Subcutaneous abdominal adipose tissue (tissue), 5 donors: Measurements from ENCODE around the gene GLIS2.

Source experiments
- H3K27ac ChIP-seq: one replicate; pipeline ENCODE4 v1.7.0; 2013; ENCODE audit warnings: low read depth, mild to moderate bottlenecking, inconsistent platforms, low read length, moderate library complexity
- H3K27me3 ChIP-seq, 5 donors: one replicate each; pipeline ENCODE4 v1.7.0; 2013; ENCODE audit warnings: low read length in 5 of 5, inconsistent platforms in 1 of 5; ENCODE audit not compliant: control insufficient read depth in 5 of 5, insufficient read depth in 4 of 5
- H3K36me3 ChIP-seq, 5 donors: one replicate each; pipeline ENCODE4 v1.7.0; 2013; ENCODE audit warnings: low read length in 5 of 5; ENCODE audit not compliant: control insufficient read depth in 5 of 5, insufficient read depth in 5 of 5
- H3K4me1 ChIP-seq, 5 donors: one replicate each; pipeline ENCODE4 v1.7.0; 2013; ENCODE audit warnings: low read length in 5 of 5, mild to moderate bottlenecking in 3 of 5, moderate library complexity in 1 of 5; ENCODE audit not compliant: control insufficient read depth in 5 of 5, insufficient read depth in 5 of 5
- H3K4me3 ChIP-seq, 5 donors: one replicate each; pipeline ENCODE4 v1.7.0; 2013; ENCODE audit warnings: low read length in 5 of 5, low read depth in 1 of 5
- H3K9ac ChIP-seq, 5 donors: one replicate each; pipeline ENCODE4 v1.7.0; 2013; ENCODE audit warnings: low read length in 5 of 5, mild to moderate bottlenecking in 4 of 5, moderate library complexity in 3 of 5
- H3K9me3 ChIP-seq, 5 donors: one replicate each; pipeline ENCODE4 v1.7.0; 2013; ENCODE audit warnings: low read length in 5 of 5; ENCODE audit not compliant: control insufficient read depth in 5 of 5
- donor health status: healthy.
- donor health status: healthy.
- donor health status: healthy.
- donor health status: healthy.
- donor health status: healthy.

The GLIS2 gene

DNA sequence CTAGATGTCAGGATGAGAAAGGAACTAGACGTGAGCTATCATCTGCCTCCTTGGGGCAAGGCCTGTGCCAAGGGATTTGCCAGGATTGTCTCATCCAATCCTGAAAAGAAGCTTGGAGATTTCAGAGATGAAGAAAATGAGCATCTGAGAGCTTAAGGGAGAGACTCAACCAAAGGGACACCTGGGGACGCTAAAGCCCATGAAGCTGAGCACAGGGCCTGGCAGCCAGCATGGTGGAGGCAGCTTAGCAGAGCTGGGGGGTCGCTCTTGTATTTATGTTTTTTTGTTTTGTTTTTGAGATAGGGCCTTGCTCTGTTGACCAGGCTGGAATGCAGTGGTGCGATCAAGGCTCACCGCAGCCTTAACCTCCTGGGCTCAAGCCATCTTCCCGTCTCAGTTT is 18.4 kb upstream of the GLIS2 start:
- H3K27ac ChIP-seq = no peak overlapping the region
- H3K36me3 ChIP-seq = no peaks in the 10 kb centered on the region
- no peak overlapping the region for H3K4me3 ChIP-seq
- peaks cover 0 to 2% (median 0%) of the 10 kb centered on the region in 5 donors for H3K27me3 ChIP-seq
- no peaks in the 10 kb centered on the region for H3K9me3 ChIP-seq
- H3K4me1 ChIP-seq = peaks cover 6 to 25% (median 21%) of the 10 kb centered on the region in 5 donors
- H3K9ac ChIP-seq = no peak overlapping the region

DNA sequence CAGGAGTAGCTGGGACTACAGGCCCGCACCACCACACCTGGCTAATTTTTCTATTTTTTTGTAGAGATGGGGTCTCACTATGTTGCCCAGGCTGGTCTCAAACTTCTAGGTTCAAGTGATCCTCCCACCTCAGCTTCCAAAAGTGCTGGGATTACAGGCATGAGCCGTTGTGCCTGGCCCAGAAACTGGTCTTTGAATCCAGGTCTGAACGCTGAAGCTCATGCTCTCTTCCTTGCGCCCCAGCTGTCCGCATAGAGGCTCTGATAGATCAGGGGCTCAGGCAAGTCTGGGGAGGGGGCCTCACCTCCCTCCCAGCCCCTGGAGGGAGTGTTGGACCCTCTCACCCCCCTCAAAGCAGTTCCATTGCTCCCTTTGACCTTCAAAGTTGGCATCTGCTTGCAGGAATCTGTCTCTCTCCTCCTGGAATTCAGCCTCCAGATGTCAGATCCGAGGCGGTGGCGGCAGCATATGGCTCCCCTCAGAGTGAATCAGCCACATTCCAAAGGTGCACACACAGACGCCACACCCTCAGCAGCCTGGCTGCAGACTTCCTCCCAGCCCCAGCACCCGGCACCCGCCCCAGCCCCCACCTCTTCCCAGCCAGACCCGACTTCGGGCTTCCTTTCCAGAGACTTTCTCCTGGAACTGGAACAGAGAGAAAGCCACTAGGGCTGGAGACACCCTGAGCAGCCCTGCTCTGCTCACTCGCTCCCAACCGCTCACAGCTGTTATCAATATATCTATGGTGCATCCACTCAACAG is 16.9 kb upstream of the GLIS2 start:
- H3K36me3 ChIP-seq = no peaks in the 10 kb centered on the region
- peak overlapping the region in 1 of 5 donors; percentile 35 for H3K9ac ChIP-seq
- H3K27me3 ChIP-seq = peaks cover 0 to 2% (median 0%) of the 10 kb centered on the region in 5 donors
- no peak overlapping the region for H3K4me3 ChIP-seq
- H3K9me3 ChIP-seq = no peaks in the 10 kb centered on the region
- H3K4me1 ChIP-seq = peaks cover 2 to 14% (median 13%) of the 10 kb centered on the region in 5 donors
- H3K27ac ChIP-seq = no peak overlapping the region

DNA sequence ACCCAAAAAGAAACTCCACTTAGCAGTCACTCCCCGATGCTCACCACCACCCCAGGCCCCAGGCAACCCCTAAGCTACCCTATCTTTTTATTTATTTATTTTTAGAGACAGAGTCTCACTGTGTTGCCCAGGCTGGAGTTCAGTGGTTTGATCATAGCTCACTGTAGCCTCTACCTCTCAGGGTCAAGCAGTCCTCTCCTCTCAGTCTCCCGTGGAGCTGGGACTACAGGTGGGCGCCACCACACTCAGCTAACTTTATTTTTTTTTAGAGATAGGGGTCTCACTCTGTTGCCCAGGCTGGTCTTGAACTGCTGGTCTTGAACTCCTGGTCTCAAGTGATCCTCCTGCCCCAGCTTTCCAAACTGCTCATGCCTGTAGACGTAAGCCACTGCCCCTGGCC is 14.7 kb upstream of the GLIS2 start:
- Histone ChIP-seq H3K27me3 (peaks cover 0 to 2% (median 0%) of the 10 kb centered on the region in 5 donors), H3K36me3 (no peaks in the 10 kb centered on the region), H3K27ac (no peak overlapping the region), H3K4me3 (no peak overlapping the region), H3K9me3 (no peaks in the 10 kb centered on the region), H3K9ac (no peak overlapping the region), H3K4me1 (peaks cover 2 to 10% (median 9%) of the 10 kb centered on the region in 5 donors)

DNA sequence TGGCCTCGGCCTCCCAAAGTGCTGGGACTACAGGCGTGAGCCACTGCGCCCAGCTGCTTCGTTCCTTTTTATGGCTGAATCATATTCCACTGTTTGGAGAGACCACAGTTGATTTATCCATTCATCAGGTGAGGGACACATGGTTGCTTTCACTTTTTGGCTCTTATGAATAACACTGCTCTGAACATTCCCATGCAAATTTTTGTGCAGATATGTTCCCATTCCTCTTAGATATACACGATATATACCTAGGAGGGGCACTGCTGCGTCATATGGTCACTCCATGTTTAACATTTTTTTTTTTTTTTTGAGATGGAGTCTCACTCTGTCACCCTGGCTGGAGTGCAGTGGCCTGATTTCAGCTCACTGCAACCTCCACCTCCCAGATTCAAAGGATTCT is 13.9 kb upstream of the GLIS2 start:
- peaks cover 3 to 17% (median 15%) of the 10 kb centered on the region in 5 donors for H3K4me1 ChIP-seq
- no peaks in the 10 kb centered on the region for H3K9me3 ChIP-seq
- H3K27me3 ChIP-seq = peaks cover 0 to 2% (median 0%) of the 10 kb centered on the region in 5 donors
- H3K27ac ChIP-seq = no peak overlapping the region
- H3K4me3 ChIP-seq = no peak overlapping the region
- no peak overlapping the region for H3K9ac ChIP-seq
- H3K36me3 ChIP-seq = no peaks in the 10 kb centered on the region

DNA sequence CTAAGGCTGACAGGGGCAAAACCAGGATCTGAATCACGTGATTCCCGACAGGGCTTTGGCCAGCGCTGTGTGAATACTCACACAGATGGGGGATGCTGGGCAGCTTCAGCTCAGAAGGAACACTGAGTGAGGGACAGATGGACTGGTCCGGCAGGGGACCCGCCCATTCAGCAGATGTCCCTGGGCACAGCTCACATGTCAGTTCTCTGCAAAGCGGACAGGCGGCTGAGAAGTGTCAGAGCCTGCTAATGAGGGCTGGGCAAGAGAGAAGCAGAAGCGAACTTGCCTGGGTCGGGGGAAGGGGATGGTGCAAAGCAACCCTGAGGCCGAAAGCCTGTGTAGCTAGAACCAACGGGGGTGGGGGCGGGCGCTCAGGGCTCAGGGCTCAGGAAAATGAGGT is 11.9 kb upstream of the GLIS2 start:
- Histone ChIP-seq H3K4me1 (peaks cover 3 to 23% (median 17%) of the 10 kb centered on the region in 5 donors), H3K36me3 (no peaks in the 10 kb centered on the region), H3K9ac (no peak overlapping the region), H3K9me3 (no peaks in the 10 kb centered on the region), H3K4me3 (no peak overlapping the region), H3K27ac (no peak overlapping the region), H3K27me3 (peaks cover 0 to 2% (median 0%) of the 10 kb centered on the region in 5 donors)

DNA sequence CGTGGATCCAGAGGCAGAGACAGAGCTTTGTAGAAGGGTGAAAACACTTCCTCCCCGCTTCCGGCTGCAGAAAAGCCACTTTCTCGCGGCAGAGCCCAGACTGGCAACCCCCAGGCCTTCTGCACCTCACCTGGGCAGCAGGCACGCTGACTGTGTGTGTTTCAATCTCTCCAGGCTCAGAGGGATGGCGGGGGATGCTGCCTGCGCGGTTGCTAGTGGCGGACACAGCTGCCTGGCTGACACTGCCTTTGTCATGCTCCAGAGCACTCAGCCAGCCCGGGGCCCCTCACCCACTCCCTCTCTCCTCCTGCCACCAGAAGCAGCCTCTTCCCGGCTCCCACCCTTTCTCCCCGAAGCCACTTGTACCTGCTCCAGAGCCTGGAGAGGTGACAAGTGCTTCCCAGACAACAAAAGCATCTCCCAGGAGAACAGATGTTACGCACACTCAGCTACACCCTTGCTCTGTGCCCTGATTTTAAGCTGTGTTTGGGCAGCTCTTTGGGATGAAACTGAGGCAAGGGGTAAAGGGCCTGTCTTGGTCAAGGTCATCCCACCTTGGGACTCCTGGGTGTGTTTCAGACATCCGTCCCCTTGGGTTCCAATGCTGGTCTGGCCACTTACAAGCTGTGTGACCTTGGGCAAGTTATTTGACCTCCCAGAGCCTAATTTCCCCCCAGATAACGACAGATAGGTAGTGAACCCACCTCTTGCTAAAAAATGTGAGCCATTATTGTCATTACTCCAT is 9.2 kb upstream of the GLIS2 start:
- no peaks in the 10 kb centered on the region for H3K9me3 ChIP-seq
- H3K4me3 ChIP-seq = peak overlapping the region; percentile 60 to 85 (median 77)
- no peaks in the 10 kb centered on the region for H3K36me3 ChIP-seq
- peak overlapping the region; percentile 86 for H3K27ac ChIP-seq
- peak overlapping the region in 4 of 5 donors; percentile 21 to 69 (median 52) for H3K9ac ChIP-seq
- H3K27me3 ChIP-seq = no peaks in the 10 kb centered on the region
- peaks cover 3 to 17% (median 12%) of the 10 kb centered on the region in 5 donors for H3K4me1 ChIP-seq

DNA sequence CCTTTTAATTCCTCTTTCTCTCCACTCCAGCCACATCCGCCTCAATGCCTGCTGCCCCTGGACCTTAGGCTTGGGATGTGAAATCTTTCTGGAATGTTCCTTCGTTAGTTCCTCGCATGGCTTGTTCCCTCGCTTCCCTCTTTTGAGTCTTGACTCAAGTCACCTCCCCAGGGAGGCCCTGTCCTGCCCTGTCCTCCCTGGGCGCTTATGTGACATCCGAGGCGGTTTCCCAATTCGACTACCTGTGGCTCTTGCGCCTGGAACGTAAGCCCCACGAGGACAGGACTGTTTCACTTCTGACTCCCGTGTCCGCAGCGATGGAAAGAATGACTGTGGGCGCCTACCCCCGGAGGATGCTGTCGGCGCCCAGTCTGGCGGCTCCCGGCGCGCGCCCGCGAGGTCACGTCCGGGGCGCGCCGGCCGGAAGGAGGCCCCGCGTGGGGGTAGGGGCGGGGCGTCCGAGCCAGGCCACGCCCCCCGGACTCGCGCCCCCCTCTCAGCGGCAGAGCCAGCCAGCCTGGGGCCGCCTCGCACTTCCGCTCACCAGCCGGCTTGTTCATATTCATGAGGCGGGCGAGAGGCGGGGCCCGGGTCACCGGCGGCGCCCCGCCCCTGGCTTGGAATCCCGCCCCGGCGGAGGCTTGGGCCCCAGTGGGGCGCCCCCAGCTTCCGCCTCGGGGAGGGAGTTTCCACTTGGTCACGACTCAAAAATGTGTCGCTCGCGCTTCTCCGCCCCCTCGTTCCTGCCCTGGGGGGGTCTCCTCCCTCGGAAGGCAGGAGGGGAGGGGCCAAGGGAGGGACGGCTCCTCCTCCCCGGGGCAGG is 8.4 kb upstream of the GLIS2 start:
- H3K4me3 ChIP-seq = peak overlapping the region; percentile 60 to 85 (median 77)
- H3K9ac ChIP-seq = peak overlapping the region; percentile 21 to 70 (median 58)
- H3K36me3 ChIP-seq = no peaks in the 10 kb centered on the region
- H3K9me3 ChIP-seq = no peaks in the 10 kb centered on the region
- H3K27ac ChIP-seq = peak overlapping the region; percentile 86
- peaks cover 3 to 17% (median 12%) of the 10 kb centered on the region in 5 donors for H3K4me1 ChIP-seq
- no peaks in the 10 kb centered on the region for H3K27me3 ChIP-seq

DNA sequence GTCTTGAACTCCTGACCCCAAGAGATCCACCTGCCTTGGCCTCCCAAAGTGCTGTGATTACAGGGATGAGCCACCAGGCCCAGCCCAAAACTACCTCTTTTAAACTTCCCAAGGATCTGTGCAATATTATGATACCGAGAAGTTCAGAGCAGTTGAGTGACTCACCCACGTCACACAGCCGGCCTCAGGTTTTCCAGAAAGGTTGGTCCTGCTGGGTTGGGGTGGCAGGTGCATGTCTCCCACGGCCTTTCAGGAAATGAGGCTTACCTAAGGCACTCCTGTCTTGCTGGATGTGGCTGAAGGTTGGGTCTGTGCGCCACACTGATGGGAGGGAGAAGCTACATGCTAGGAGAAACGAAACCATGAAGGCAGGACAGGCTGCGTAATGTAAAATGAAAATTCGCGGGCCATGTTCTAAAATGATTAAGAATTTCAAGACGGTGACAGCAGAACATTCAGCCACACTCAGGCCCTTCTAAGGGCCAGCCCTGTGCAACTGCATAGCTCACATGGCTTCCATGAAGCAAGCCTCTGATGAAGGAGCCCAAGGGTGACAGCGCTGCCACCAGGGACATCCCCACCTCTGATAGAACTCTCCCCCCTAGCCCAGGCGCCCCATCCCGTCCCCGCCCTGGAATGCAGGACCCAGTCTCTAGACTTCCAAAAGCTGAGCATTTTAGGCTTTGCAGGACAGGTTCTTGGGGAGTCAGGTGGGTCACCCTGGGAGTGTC is 6.6 kb upstream of the GLIS2 start:
- Histone ChIP-seq H3K9ac (no peak overlapping the region), H3K27me3 (peaks cover 0 to 4% (median 3%) of the 10 kb centered on the region in 5 donors), H3K4me1 (peaks cover 3 to 23% (median 16%) of the 10 kb centered on the region in 5 donors), H3K27ac (no peak overlapping the region), H3K36me3 (no peaks in the 10 kb centered on the region), H3K9me3 (no peaks in the 10 kb centered on the region), H3K4me3 (no peak overlapping the region)

DNA sequence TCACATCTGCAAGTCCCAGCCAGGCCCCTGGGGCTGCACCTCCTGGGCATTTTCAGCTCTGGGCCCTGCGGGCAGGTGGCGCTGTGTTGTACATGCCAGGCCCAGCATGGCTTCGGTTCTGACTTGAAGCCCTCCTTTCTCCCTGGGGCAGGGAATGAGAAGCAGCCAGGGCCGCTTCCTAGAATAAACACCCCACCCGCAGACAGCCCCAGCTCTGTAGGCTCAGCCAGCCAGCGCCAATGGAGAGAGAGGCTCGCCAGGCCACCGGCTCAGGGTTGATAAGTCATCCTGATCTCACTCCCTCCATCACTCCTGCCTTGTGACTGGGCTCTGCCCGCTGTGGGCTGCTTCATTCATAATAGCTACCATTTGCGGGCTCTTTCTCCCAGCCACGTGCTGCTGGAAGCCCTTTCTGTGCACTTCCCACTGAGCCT is 6.0 kb upstream of the GLIS2 start:
- Histone ChIP-seq H3K9me3 (no peaks in the 10 kb centered on the region), H3K27ac (no peak overlapping the region), H3K4me1 (peaks cover 3 to 26% (median 21%) of the 10 kb centered on the region in 5 donors), H3K4me3 (no peak overlapping the region), H3K27me3 (peaks cover under 1 to 9% (median 6%) of the 10 kb centered on the region in 5 donors), H3K36me3 (no peaks in the 10 kb centered on the region), H3K9ac (no peak overlapping the region)
